GM18499 (cell line): ENCODE results near the gene CYP24A1.

Experiments used
- ATAC-seq: cut with Tn5 transposase; IDR thresholded peaks from one replicate; pipeline ENCODE4 v1.9.1; 2021; ENCODE audit warnings: moderate number of reproducible peaks; ENCODE audit not compliant: insufficient read depth, unreplicated experiment

CYP24A1 gene

DNA sequence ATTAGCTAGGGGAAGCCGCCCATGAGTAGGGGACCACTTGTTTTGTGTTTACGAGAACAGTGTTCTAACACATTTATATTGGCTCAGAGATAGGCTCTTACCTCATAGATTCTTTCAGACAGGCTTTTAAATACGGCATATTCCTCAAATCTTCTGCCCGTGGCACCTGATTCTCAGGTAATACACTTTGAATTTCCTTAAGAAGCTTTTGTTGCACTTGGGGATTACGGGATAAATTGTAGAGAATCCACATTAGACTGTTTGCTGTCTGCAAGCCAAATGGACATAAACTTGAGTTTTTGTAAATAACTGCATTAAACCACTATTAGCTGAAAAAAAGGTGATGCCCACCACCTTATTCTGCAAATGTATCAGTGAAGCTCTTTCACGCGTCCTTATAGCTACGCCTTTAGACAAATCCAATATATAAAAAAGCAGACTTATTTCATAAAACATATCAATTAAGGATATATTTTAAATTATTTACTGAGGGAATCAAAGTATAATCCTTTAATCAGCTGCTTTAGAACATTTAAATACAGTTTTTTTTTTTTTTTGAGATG lies 14.8 kb downstream of the CYP24A1 start:
- no peak for ATAC-seq

- no peak for ATAC-seq
Observed at GRCh38 chr20:54158226-54158625, 15.6 kb downstream of the CYP24A1 start.

GRCh38 chr20:54156981-54157835 lies 16.6 kb downstream of the CYP24A1 start:
- no peak for ATAC-seq

DNA sequence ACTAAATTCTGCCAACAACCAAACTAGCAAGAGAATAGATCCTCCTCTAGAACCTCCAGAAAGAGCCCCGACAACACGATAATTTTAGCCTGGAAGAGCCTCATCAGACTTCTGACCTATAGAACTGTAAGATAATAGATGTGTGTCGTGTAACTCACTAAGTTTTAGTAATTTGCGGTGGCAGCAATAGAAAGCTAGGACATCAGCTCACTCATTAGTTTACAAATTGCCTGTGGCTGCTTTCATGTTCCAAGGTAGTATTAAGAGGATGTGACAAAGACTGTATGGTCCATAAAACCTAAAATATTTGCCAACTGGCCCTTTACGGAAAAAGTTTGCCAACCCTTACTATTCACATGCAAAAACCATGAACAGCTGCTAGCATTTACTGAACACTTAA lies 17.3 kb downstream of the CYP24A1 start:
- no peak for ATAC-seq

DNA sequence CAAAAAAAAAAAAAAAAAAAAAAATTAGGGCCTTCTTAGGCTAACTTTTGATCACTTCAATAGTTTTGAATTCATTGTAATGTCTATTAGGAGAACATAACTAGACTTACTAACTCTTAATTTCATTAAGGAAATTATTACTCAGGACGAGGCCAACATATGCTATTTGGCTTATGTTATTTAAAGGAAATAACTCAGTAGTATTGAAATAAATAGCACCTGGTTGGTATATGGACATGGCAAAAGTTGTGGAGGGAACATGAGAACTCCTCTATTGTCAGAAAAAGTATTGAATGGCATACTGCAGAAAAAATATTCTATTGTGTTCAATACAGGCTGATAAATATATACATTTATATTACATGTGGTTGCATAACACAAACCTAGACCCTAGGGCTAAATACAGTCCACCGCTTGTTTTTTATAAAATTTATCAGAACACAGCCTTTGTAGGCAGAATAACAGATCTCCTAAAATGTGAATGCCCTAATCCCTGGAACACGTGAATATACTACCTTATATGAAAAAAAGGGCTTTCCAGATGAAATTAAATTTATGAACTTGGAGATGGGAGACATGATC lies 18.0 kb downstream of the CYP24A1 start:
- no peak for ATAC-seq

- ATAC-seq: no peak
Observed at GRCh38 chr20:54154439-54154838, 19.3 kb downstream of the CYP24A1 start.

- no peak for ATAC-seq
Observed at GRCh38 chr20:54153847-54154246, 19.9 kb downstream of the CYP24A1 start.

DNA sequence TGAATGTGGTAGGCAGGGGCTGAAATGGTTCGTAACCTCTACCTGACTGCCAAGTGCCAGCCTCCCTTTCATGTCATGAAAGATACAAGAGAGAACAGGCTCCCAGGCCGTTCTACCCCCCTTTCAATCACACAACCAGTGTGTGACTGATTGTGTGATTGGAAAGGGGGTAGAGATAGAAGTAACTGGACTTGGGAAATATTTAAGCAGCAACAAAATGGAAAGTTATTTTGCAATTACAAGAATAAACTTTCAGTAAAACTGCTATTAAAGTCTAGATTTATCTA lies 20.8 kb downstream of the CYP24A1 start:
- ATAC-seq: no peak

- no peak for ATAC-seq
Observed at GRCh38 chr20:54152227-54153040, 21.4 kb downstream of the CYP24A1 start.

- no peak for ATAC-seq
Observed at GRCh38 chr20:54151511-54152226, 22.1 kb downstream of the CYP24A1 start.

GRCh38 chr20:54151075-54151439 lies 22.7 kb downstream of the CYP24A1 start:
- no peak for ATAC-seq

DNA sequence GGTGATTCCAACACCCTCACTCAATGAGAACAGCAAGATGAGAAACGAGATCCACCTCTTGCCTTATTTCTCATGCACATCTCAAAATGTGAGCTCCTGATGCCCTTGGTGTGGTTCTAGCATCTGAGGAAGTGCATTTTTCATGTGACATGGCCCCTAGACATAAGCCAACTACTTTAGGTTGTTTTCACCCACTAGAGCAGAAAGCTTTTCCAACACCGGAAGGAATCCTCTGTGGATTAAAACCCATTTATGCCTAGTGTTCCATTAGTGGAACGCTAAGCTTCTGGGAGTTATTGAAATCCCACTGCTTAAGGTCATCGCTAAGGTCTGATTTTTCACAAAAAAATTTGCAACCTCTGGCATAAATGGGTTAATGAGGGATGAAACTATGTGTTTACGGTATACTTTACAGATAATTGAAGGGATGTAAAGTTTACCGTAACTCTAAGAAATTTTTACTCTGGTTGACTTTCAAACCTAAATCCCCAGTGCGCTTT lies 24.0 kb downstream of the CYP24A1 start:
- no peak for ATAC-seq

- no peak for ATAC-seq
Observed at GRCh38 chr20:54148947-54149764, 24.6 kb downstream of the CYP24A1 start.

DNA sequence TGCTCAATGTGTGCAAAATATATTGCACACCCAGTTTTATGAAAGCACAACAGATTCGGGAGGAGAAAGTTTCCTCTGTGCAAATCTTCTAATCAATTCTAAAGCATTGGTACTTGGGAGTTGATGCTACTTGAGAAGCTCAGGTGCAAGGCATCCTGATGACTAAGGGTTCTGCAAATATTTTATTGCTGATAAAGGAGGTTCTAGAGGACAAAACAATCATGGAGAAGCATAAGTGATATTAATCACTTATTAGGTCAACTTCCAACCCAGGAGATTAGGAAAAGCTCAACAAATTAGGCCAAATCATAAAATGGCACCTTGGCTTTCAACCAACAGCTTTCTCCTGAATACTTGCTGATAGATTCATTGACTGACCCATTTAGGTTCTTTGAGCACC lies 27.1 kb downstream of the CYP24A1 start:
- ATAC-seq: no peak

DNA sequence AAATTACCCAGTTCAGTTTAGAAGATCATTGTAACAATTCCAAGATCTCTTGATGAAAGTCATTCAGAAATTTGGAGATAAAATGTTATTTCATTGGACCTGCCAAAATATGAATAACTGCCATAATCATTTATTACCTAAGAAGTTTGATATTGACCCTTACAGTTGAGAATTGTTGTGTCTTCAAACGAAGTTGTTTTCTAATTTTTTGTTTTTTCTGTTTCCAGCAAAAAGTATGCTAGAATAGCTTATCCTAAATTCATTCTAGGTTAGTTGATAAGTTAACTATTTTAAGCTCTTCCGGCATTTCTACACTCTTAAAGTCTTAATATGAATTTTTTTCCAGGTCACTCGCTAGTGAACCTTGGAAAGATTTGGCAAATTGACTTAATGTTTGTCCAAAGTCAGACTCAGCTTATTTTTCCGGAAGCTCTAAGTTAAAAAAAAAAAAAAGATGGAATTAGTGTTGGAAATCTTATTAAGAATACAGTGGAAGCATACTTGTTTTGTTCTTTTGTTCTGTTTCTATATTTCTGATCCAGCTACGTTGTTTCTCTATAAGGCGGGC lies 28.9 kb downstream of the CYP24A1 start:
- ATAC-seq: no peak

GRCh38 chr20:54140927-54141566 lies 32.7 kb downstream of the CYP24A1 start:
- no peak for ATAC-seq

GRCh38 chr20:54140486-54140885 lies 33.3 kb downstream of the CYP24A1 start:
- ATAC-seq: no peak

GRCh38 chr20:54140067-54140466 lies 33.7 kb downstream of the CYP24A1 start:
- no peak for ATAC-seq

DNA sequence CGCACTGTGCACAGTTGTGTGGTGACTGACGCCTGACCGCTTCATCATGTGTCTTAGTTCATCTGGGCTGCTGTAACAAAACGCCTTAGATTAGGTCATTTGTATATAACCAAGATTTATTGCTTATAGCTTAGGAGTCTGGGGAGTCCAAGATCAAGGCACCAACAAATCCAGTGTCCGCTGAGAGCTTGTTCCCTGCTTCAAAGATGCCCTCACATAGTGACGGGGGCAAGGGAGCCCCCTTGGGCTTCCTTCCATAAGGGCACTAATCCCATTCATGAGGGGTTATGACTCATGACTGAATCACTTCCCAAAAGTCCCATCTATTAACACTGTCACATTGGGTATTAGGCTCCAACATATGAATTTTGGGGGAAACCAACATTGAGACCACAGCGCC lies 34.6 kb downstream of the CYP24A1 start:
- ATAC-seq: no peak
